Measurements from ENCODE around the gene PTS.
A peak's percentile ranks its signal among the peaks of the same experiment; 100 is the strongest.

The PTS gene

GRCh38 chr11:112268406-112268805 is 42.2 kb downstream of the PTS start:
- Histone ChIP-seq H3K9ac (ENCODE audit: low read length) (no peak overlapping the region), H3K27ac (ENCODE audit: low read length) (no peak overlapping the region), H3K4me3 (ENCODE audit: low read length) (no peak overlapping the region), H3K36me3 (ENCODE audit: control insufficient read depth, low read depth, low read length) (no peaks in the 10 kb centered on the region), H3K9me3 (ENCODE audit: control insufficient read depth, low read depth, low read length) (no peaks in the 10 kb centered on the region), H3K27me3 (ENCODE audit: control insufficient read depth, insufficient read depth, low read length) (no peaks in the 10 kb centered on the region), H3K4me1 (ENCODE audit: control insufficient read depth, low read depth, low read length) (no peaks in the 10 kb centered on the region)

GRCh38 chr11:112269139-112269538 is 42.9 kb downstream of the PTS start:
- no peak overlapping the region for H3K4me3 ChIP-seq (ENCODE audit: low read length)
- H3K9ac ChIP-seq (ENCODE audit: low read length) = no peak overlapping the region
- H3K9me3 ChIP-seq (ENCODE audit: control insufficient read depth, low read depth, low read length) = no peaks in the 10 kb centered on the region
- H3K4me1 ChIP-seq (ENCODE audit: control insufficient read depth, low read depth, low read length) = no peaks in the 10 kb centered on the region
- no peak overlapping the region for H3K27ac ChIP-seq (ENCODE audit: low read length)
- H3K36me3 ChIP-seq (ENCODE audit: control insufficient read depth, low read depth, low read length) = no peaks in the 10 kb centered on the region
- H3K27me3 ChIP-seq (ENCODE audit: control insufficient read depth, insufficient read depth, low read length) = no peaks in the 10 kb centered on the region

GRCh38 chr11:112270551-112271180 is 44.4 kb downstream of the PTS start:
- H3K4me3 ChIP-seq (ENCODE audit: low read length) = no peak overlapping the region
- H3K27ac ChIP-seq (ENCODE audit: low read length) = no peak overlapping the region
- no peak overlapping the region for H3K9ac ChIP-seq (ENCODE audit: low read length)
- no peaks in the 10 kb centered on the region for H3K9me3 ChIP-seq (ENCODE audit: control insufficient read depth, low read depth, low read length)
- H3K4me1 ChIP-seq (ENCODE audit: control insufficient read depth, low read depth, low read length) = no peaks in the 10 kb centered on the region
- H3K27me3 ChIP-seq (ENCODE audit: control insufficient read depth, insufficient read depth, low read length) = no peaks in the 10 kb centered on the region
- no peaks in the 10 kb centered on the region for H3K36me3 ChIP-seq (ENCODE audit: control insufficient read depth, low read depth, low read length)

- no peak overlapping the region for H3K27ac ChIP-seq (ENCODE audit: low read length)
- H3K4me3 ChIP-seq (ENCODE audit: low read length) = no peak overlapping the region
- H3K4me1 ChIP-seq (ENCODE audit: control insufficient read depth, low read depth, low read length) = no peaks in the 10 kb centered on the region
- no peak overlapping the region for H3K9ac ChIP-seq (ENCODE audit: low read length)
- no peaks in the 10 kb centered on the region for H3K36me3 ChIP-seq (ENCODE audit: control insufficient read depth, low read depth, low read length)
- no peaks in the 10 kb centered on the region for H3K27me3 ChIP-seq (ENCODE audit: control insufficient read depth, insufficient read depth, low read length)
- H3K9me3 ChIP-seq (ENCODE audit: control insufficient read depth, low read depth, low read length) = no peaks in the 10 kb centered on the region
These were observed 45.0 kb downstream of the PTS start for GRCh38 chr11:112271242-112271641.

- H3K4me3 ChIP-seq (ENCODE audit: low read length) = no peak overlapping the region
- H3K4me1 ChIP-seq (ENCODE audit: control insufficient read depth, low read depth, low read length) = no peaks in the 10 kb centered on the region
- H3K27ac ChIP-seq (ENCODE audit: low read length) = no peak overlapping the region
- no peak overlapping the region for H3K9ac ChIP-seq (ENCODE audit: low read length)
- no peaks in the 10 kb centered on the region for H3K9me3 ChIP-seq (ENCODE audit: control insufficient read depth, low read depth, low read length)
- H3K27me3 ChIP-seq (ENCODE audit: control insufficient read depth, insufficient read depth, low read length) = no peaks in the 10 kb centered on the region
- H3K36me3 ChIP-seq (ENCODE audit: control insufficient read depth, low read depth, low read length) = no peaks in the 10 kb centered on the region
These were observed 46.8 kb downstream of the PTS start for GRCh38 chr11:112273066-112273465.

GRCh38 chr11:112274007-112274783 is 48.0 kb downstream of the PTS start:
- H3K4me3 ChIP-seq (ENCODE audit: low read length) = no peak overlapping the region
- H3K36me3 ChIP-seq (ENCODE audit: control insufficient read depth, low read depth, low read length) = no peaks in the 10 kb centered on the region

GRCh38 chr11:112277029-112277428 is 50.8 kb downstream of the PTS start:
- Histone ChIP-seq H3K9ac (ENCODE audit: low read length) (no peak overlapping the region), H3K36me3 (ENCODE audit: control insufficient read depth, low read depth, low read length) (no peaks in the 10 kb centered on the region), H3K27ac (ENCODE audit: low read length) (no peak overlapping the region), H3K9me3 (ENCODE audit: control insufficient read depth, low read depth, low read length) (no peaks in the 10 kb centered on the region), H3K27me3 (ENCODE audit: control insufficient read depth, insufficient read depth, low read length) (no peaks in the 10 kb centered on the region), H3K4me1 (ENCODE audit: control insufficient read depth, low read depth, low read length) (no peaks in the 10 kb centered on the region), H3K4me3 (ENCODE audit: low read length) (no peak overlapping the region)

More at GRCh38 chr11:112274007-112274783, 48.0 kb downstream of the PTS start:
- no peaks in the 10 kb centered on the region for H3K4me1 ChIP-seq (ENCODE audit: control insufficient read depth, low read depth, low read length)
- no peak overlapping the region for H3K27ac ChIP-seq (ENCODE audit: low read length)
- H3K27me3 ChIP-seq (ENCODE audit: control insufficient read depth, insufficient read depth, low read length) = no peaks in the 10 kb centered on the region
- no peaks in the 10 kb centered on the region for H3K9me3 ChIP-seq (ENCODE audit: control insufficient read depth, low read depth, low read length)
- H3K9ac ChIP-seq (ENCODE audit: low read length) = no peak overlapping the region

GRCh38 chr11:112277941-112278340 is 51.7 kb downstream of the PTS start:
- H3K4me1 ChIP-seq (ENCODE audit: control insufficient read depth, low read depth, low read length) = no peaks in the 10 kb centered on the region
- no peaks in the 10 kb centered on the region for H3K27me3 ChIP-seq (ENCODE audit: control insufficient read depth, insufficient read depth, low read length)
- H3K27ac ChIP-seq (ENCODE audit: low read length) = no peak overlapping the region
- no peak overlapping the region for H3K4me3 ChIP-seq (ENCODE audit: low read length)
- no peak overlapping the region for H3K9ac ChIP-seq (ENCODE audit: low read length)
- no peaks in the 10 kb centered on the region for H3K9me3 ChIP-seq (ENCODE audit: control insufficient read depth, low read depth, low read length)
- H3K36me3 ChIP-seq (ENCODE audit: control insufficient read depth, low read depth, low read length) = no peaks in the 10 kb centered on the region

GRCh38 chr11:112278803-112279202 is 52.6 kb downstream of the PTS start:
- Histone ChIP-seq H3K36me3 (ENCODE audit: control insufficient read depth, low read depth, low read length) (no peaks in the 10 kb centered on the region), H3K9me3 (ENCODE audit: control insufficient read depth, low read depth, low read length) (no peaks in the 10 kb centered on the region), H3K4me3 (ENCODE audit: low read length) (no peak overlapping the region), H3K9ac (ENCODE audit: low read length) (no peak overlapping the region), H3K4me1 (ENCODE audit: control insufficient read depth, low read depth, low read length) (no peaks in the 10 kb centered on the region), H3K27me3 (ENCODE audit: control insufficient read depth, insufficient read depth, low read length) (no peaks in the 10 kb centered on the region), H3K27ac (ENCODE audit: low read length) (no peak overlapping the region)

- peak overlapping the region; percentile 50 for H3K4me3 ChIP-seq (ENCODE audit: low read length)
- no peak overlapping the region for H3K27ac ChIP-seq (ENCODE audit: low read length)
- H3K4me1 ChIP-seq (ENCODE audit: control insufficient read depth, low read depth, low read length) = no peaks in the 10 kb centered on the region
- H3K36me3 ChIP-seq (ENCODE audit: control insufficient read depth, low read depth, low read length) = no peaks in the 10 kb centered on the region
- H3K9ac ChIP-seq (ENCODE audit: low read length) = no peak overlapping the region
- no peaks in the 10 kb centered on the region for H3K27me3 ChIP-seq (ENCODE audit: control insufficient read depth, insufficient read depth, low read length)
- H3K9me3 ChIP-seq (ENCODE audit: control insufficient read depth, low read depth, low read length) = no peaks in the 10 kb centered on the region
These were observed 53.7 kb downstream of the PTS start for GRCh38 chr11:112279901-112280267.

- Histone ChIP-seq H3K9me3 (ENCODE audit: control insufficient read depth, low read depth, low read length) (no peaks in the 10 kb centered on the region), H3K36me3 (ENCODE audit: control insufficient read depth, low read depth, low read length) (no peaks in the 10 kb centered on the region), H3K9ac (ENCODE audit: low read length) (no peak overlapping the region), H3K4me1 (ENCODE audit: control insufficient read depth, low read depth, low read length) (peaks cover under 1% of the 10 kb centered on the region), H3K27ac (ENCODE audit: low read length) (no peak overlapping the region), H3K27me3 (ENCODE audit: control insufficient read depth, insufficient read depth, low read length) (no peaks in the 10 kb centered on the region), H3K4me3 (ENCODE audit: low read length) (peak overlapping the region; percentile 50)
These were observed 54.3 kb downstream of the PTS start for GRCh38 chr11:112280268-112281126.

Data from iPS-18a (cell line).